Upper lobe of left lung (tissue), 6 donors: ENCODE results near the gene UTS2. TPM values are rescaled to one million over a fixed set of nuclear protein-coding genes. Genes with fewer than 3 reads are reported as not detected.

ENCODE experiments used
- ATAC-seq, 2 donors: fragments of 200-7000 bp; cut with Tn5 transposase; one replicate each; pipeline ENCODE4 v1.9.1; 2022; ENCODE audit warnings: mild to moderate bottlenecking in 2 of 2, moderate library complexity in 2 of 2; ENCODE audit not compliant: low FRiP score in 2 of 2
- DNase-seq, 2 donors: peaks; one replicate each; pipeline ENCODE4 v3.0.0-alpha.2; 2019 to 2020
- H3K27ac ChIP-seq, 4 donors: fragments of 200-600 bp; sonication (generic); one replicate each; pipeline ENCODE4 v1.5.1; 2016 to 2019
- H3K27me3 ChIP-seq, 4 donors: fragments of 200-600 bp; sonication (generic); one replicate each; pipeline ENCODE4 v1.5.1; 2017 to 2019
- H3K36me3 ChIP-seq, 4 donors: fragments of 200-600 bp; sonication (generic); one replicate each; pipeline ENCODE4 v1.5.1; 2016 to 2019
- H3K4me1 ChIP-seq, 4 donors: fragments of 200-600 bp; sonication (generic); one replicate each; pipeline ENCODE4 v1.5.1; 2018 to 2019
- H3K4me3 ChIP-seq, 4 donors: fragments of 200-600 bp; sonication (generic); one replicate each; pipeline ENCODE4 v1.5.1; 2017 to 2019; ENCODE audit warnings: mild to moderate bottlenecking in 2 of 4, moderate library complexity in 1 of 4
- H3K9me3 ChIP-seq, 4 donors: fragments of 200-600 bp; sonication (generic); one replicate each; pipeline ENCODE4 v1.5.1; 2018 to 2019
- CTCF ChIP-seq, 6 experiments: fragments of 450-650 bp in 4 of 6; fragments of 200-600 bp in 2 of 6; sonication (generic) in 2 of 6; IDR thresholded peaks; one replicate each; pipeline ENCODE4 v1.5.1; 2016 to 2019; ENCODE audit warnings: antibody characterized with exemption in 6 of 6
- EP300 ChIP-seq, 4 donors: sonication (generic); formaldehyde crosslinking; IDR thresholded peaks; one replicate each; pipeline ENCODE4 v1.5.1; 2017; ENCODE audit warnings: antibody characterized with exemption in 4 of 4, control low read depth in 2 of 4
- POLR2A ChIP-seq, 4 donors: fragments of 450-650 bp; IDR thresholded peaks; one replicate each; pipeline ENCODE4 v1.5.1; 2016 to 2017; ENCODE audit warnings: antibody characterized with exemption in 4 of 4, mild to moderate bottlenecking in 2 of 4
- POLR2AphosphoS5 ChIP-seq, 2 donors: sonication (generic); formaldehyde crosslinking; IDR thresholded peaks; one replicate each; pipeline ENCODE4 v1.5.1; 2017; ENCODE audit warnings: antibody characterized with exemption in 2 of 2
- WGBS, 2 donors: methylation state at CpG; one replicate each; pipeline ENCODE4 v1.1.5; 2017 to 2018; 5-methylcytosine and 5-hydroxymethylcytosine counted together
- total RNA-seq, 6 donors: library from RNA; depleted of rRNA in 4 of 6; stranded (reverse); fragments of >200 nt in 4 of 6; gene quantifications; one replicate each; pipeline versions ENCODE4 v1.1.0 to v1.2.1, GENCODE V29; 2016 to 2021
- donor health status: DM: no; HTN: no; CAD: no; lungs with moderate emphysema.
- donor health status: DM: no; HTN: yes; CAD: no; lungs with severe emphysema.

Gene UTS2
- not detected for total RNA-seq

GRCh38 chr1:7852804-7853683, at the start of gene UTS2:
Gene UTS2 (minus strand): TSS chr1:7853065. CDS start chr1:7853003, 62 bp downstream.
- Histone ChIP-seq H3K36me3 (no peaks in the 10 kb centered on the region), H3K9me3 (no peaks in the 10 kb centered on the region), H3K4me3 (no peak within 1 kb of the TSS), H3K27me3 (no peaks in the 10 kb centered on the region), H3K27ac (no peak within 1 kb of the TSS), H3K4me1 (no peaks in the 10 kb centered on the region)
- WGBS, 2 donors, result 67 to 70% methylated on average over 10 of the region's 10 CpGs
- DNase-seq (no peak), ATAC-seq (no peak)
- TF ChIP-seq POLR2A (IDR thresholded peaks at IDR 0.05) (no peak), EP300 (IDR thresholded peaks at IDR 0.05) (no peak), POLR2AphosphoS5 (IDR thresholded peaks at IDR 0.05) (no peak), CTCF (IDR thresholded peaks at IDR 0.05) (no peak)

- ATAC-seq (no peak), DNase-seq (no peak)
- no peak overlapping the region for H3K4me3 ChIP-seq
- H3K4me1 ChIP-seq, result peaks cover 0 to 5% (median 2%) of the 10 kb centered on the region in 4 donors
- TF ChIP-seq POLR2AphosphoS5 (IDR thresholded peaks at IDR 0.05) (no peak), CTCF (IDR thresholded peaks at IDR 0.05) (no peak), POLR2A (IDR thresholded peaks at IDR 0.05) (no peak), EP300 (IDR thresholded peaks at IDR 0.05) (no peak)
- no peaks in the 10 kb centered on the region for H3K36me3 ChIP-seq
- 74 to 84% methylated on average over 4 of the region's 4 CpGs for WGBS, 2 donors
- H3K27me3 ChIP-seq, result no peaks in the 10 kb centered on the region
- no peak overlapping the region for H3K27ac ChIP-seq
- no peaks in the 10 kb centered on the region for H3K9me3 ChIP-seq
These were observed 46.9 kb upstream of the UTS2 start for GRCh38 chr1:7899741-7900140.

DNA sequence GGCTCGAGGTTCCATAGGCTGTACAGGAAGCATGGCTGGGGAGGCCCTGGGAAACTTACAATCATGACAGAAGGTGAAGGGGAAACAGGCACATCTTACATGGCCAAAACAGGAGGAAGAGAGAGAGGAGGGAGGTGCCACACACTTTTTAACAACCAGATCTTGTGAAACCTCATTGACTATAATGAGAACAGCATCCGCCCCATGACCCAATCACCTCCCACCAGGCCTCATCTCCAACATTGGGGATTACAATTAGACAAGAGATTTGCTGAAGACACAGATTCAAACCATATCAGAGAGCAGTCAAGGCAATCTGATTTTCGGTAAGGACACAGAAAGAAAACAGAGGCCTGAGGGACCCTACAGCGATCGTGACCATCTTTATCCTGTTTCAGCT, 46.1 kb upstream of the UTS2 start:
- no peak overlapping the region for H3K27ac ChIP-seq
- WGBS, 2 donors, result 85 to 88% methylated on average over 5 of the region's 5 CpGs

DNA sequence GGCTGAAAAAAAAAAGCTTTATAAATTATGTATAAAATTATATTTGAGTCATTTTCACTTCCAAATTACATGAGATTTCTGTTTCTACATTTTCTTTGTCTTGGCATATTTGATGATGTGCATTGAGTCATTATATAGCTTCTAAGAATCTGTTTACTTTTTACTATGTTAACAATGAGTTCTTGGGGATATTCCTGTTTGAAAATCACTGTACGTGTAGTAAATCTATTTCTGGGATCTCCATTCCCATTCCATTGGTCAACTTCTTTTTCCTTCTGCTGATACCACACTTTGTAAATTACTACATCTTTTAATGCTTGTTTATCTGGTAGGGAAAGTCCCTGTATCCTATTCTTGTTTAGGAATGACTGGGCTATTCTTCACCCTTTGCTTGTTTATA, 44.1 kb upstream of the UTS2 start:
- no peaks in the 10 kb centered on the region for H3K4me1 ChIP-seq
- TF ChIP-seq POLR2AphosphoS5 (IDR thresholded peaks at IDR 0.05), result no peak
- TF ChIP-seq CTCF (IDR thresholded peaks at IDR 0.05), result no peak
- no peak for TF ChIP-seq POLR2A (IDR thresholded peaks at IDR 0.05)
- no peak for TF ChIP-seq EP300 (IDR thresholded peaks at IDR 0.05)
- no peak for ATAC-seq
- WGBS, 2 donors, result 41 to 52% methylated on average over 1 of the region's 1 CpG
- H3K27me3 ChIP-seq, result no peaks in the 10 kb centered on the region
- no peak for DNase-seq
- no peak overlapping the region for H3K27ac ChIP-seq
- H3K9me3 ChIP-seq, result no peaks in the 10 kb centered on the region
- H3K36me3 ChIP-seq, result no peaks in the 10 kb centered on the region
- no peak overlapping the region for H3K4me3 ChIP-seq

More for the DNA sequence above, 46.1 kb upstream of the UTS2 start:
- DNase-seq, result no peak
- Histone ChIP-seq H3K4me1 (peaks cover 0 to 5% (median 2%) of the 10 kb centered on the region in 4 donors), H3K9me3 (no peaks in the 10 kb centered on the region), H3K27me3 (no peaks in the 10 kb centered on the region), H3K4me3 (no peak overlapping the region), H3K36me3 (no peaks in the 10 kb centered on the region)
- TF ChIP-seq POLR2A (IDR thresholded peaks at IDR 0.05), result no peak
- no peak for TF ChIP-seq POLR2AphosphoS5 (IDR thresholded peaks at IDR 0.05)
- no peak for TF ChIP-seq EP300 (IDR thresholded peaks at IDR 0.05)
- TF ChIP-seq CTCF (IDR thresholded peaks at IDR 0.05), result no peak
- ATAC-seq, result no peak
